Adipose tissue (tissue), 3 donors: ENCODE measurements around the gene MYCBP2. TPM values are rescaled to one million over a fixed set of nuclear protein-coding genes. Genes with fewer than 3 reads are reported as not detected.

Experiments used
- H3K27ac ChIP-seq: one replicate; pipeline ENCODE4 v1.5.1; 2013; ENCODE audit warnings: low read depth, low read length
- WGBS, 3 donors: extraction: QIAGEN DNeasy Blood & Tissue Kit; methylation state at CpG; one replicate each; pipeline ENCODE4 v1.1.7; 2013; 5-methylcytosine and 5-hydroxymethylcytosine counted together
- polyA plus RNA-seq, 3 donors: library from polyadenylated mRNA; stranded (reverse); fragments of 200-250 nt; gene quantifications; one replicate each; pipeline ENCODE4 v1.2.3, GENCODE V29; 2013
- donor health status: healthy with polysubstance abuse.
- donor health status: Bipolar disorder and iron deficiency.
- donor health status: healthy.

Gene MYCBP2
- polyA plus RNA-seq, 3 donors = 23.4 to 130 (median 56.5) TPM

DNA sequence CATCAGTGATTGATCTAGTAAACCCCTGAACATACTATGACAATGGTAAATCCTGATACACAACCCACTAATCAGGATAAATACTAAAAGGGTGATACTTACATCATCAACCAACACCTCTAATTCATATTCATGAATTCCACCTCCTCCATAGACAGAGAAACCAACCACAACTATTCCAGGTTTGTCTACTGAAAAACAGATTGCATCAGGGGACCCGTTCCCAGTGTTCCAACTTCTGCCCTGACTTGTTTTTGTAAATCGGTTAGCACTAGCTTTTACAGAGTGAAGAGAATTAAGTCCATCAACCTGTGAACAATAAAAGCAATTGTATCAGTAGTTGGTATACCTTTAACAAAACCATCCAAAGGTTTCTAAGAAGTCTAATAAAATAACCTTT is 149.2 kb downstream of the MYCBP2 start:
- no peak overlapping the region for H3K27ac ChIP-seq
- 95 to 99% (median 95%) methylated on average over 2 of the region's 2 CpGs for WGBS, 3 donors

DNA sequence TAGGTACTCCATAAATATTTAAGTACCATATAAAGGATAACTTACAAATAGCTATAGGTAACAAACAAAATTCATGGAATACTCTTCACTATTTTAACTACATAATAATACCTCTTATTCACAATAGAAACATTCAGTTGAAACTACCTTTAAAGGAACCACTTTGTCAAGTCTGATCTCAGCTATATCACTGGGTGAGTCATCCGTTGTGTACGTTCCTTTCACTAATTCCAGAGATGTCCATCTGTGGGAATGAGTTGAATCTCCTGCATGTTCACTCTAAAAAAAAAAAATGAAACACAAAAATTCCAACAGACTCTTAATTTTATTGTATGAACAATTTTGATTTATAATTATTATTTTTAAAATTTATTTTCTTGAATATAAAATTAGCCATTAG is 150.5 kb downstream of the MYCBP2 start:
- no peak overlapping the region for H3K27ac ChIP-seq
- 85 to 96% (median 88%) methylated on average over 2 of the region's 2 CpGs for WGBS, 3 donors

DNA sequence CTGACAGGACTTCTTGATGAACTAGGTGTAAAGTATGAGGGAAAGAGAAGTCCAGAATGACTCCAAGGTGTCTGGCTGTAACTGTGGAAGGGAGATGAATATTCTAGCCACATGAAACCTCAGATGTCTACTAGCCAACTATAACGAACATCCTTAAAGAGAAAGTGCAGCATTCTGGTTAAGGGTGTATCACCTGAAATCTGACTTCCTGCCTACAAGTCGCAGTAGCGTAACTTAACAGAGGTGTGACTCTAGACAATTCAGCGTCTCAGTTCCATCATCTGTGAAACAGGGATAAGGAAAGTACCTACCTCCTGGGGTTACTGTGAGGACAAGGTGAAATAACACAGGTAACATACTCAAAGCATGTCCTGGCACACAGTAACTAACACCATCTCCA is 154.2 kb downstream of the MYCBP2 start:
- H3K27ac ChIP-seq = no peak overlapping the region
- 90 to 96% (median 94%) methylated on average over 4 of the region's 4 CpGs for WGBS, 3 donors

DNA sequence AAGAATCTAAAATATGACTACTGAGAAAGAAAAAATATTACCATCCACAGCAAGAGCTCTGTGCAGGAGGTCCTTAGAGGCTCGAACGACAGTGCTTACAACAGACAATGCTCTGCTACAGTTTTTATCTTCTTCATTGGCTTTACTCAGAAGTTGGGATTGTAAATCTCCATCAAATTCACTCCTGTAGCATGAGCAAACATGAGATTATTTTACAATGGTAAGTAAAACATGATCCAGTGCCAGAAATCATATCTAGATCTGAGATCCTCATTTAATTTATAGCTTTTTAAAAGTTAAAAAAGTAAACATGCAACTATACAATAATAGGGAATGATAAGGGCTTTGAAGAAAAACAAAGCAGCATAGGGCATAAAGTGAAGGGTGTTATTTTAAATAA is 155.4 kb downstream of the MYCBP2 start:
- no peak overlapping the region for H3K27ac ChIP-seq
- 97 to 99% (median 98%) methylated on average over 2 of the region's 2 CpGs for WGBS, 3 donors

DNA sequence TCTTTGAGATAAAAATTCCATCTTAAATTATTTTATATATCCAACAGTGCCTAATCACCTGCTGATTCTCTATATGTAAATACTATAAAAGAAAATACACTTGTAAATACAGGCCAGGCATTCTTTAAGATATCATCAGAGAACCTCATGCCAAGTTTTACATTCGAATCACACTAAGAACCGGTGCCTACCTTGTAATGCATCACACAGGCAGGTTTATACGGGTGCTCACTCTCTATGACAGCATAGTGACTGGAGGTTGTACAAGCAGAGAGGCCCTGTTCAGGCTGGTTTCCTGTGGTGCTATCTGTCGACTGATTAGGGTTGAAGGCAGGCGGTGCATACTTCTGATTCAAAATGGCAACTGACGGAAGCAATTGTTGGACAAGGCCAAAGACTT is 158.7 kb downstream of the MYCBP2 start:
- 91 to 94% (median 94%) methylated on average over 6 of the region's 6 CpGs for WGBS, 3 donors
- H3K27ac ChIP-seq = no peak overlapping the region

DNA sequence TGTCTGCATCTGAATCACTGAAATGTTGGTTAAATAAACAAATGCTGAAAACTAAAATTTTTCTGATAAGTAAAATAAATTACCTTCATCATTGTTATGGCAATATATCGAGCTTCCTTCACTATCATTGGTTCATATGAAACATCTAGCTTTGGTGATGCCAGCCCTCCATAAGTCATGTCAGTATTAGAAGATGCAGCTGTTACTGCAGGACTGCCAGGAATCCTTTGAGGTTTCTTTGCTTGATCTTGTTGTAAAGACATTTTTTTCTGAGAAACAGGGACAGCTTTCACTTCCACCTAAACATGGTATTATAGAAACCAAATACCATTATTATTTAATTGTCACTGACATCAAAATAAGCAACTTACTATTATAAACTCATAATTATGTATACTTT is 176.2 kb downstream of the MYCBP2 start:
- no peak overlapping the region for H3K27ac ChIP-seq
- 74 to 97% (median 93%) methylated on average over 1 of the region's 1 CpG for WGBS, 3 donors

DNA sequence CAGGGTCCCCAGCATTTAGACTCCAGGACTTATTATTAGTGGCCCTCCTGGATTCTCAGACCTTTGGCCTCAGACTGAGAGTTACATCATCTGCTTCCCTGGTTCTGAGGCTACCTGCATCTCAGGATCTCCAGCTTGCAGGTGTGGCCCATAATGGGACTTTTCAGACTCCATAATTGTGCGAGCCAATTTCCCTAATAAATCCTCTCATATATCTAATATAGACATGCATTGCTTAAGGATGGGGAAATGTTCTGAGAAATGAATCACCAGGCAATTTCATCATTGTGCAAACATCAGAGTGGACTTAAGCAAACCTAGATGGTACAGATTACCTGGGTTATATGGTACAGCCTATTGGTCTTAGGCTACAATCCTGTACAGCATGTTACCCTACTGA is 183.5 kb downstream of the MYCBP2 start:
- WGBS, 3 donors = 79 to 96% (median 89%) methylated on average over 1 of the region's 1 CpG
- H3K27ac ChIP-seq = no peak overlapping the region

DNA sequence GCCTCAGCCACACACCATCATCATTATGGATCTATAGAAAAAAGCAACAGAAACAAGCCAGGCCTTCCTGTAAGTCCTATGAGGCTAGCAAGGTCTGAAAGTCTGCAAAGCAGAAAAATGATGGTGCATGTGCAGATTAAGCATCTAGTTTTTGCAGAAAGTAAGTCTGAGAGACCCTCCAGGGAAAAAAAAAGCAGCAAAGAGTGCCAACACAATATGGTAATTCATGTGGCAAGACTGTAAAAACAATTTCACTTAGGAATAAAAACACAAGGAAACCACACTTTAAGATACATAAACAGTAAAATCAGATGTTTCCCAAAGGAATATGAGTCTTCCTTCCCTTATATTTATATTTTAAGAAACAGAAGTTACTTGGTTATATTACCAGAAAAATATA is 187.6 kb downstream of the MYCBP2 start:
- no peak overlapping the region for H3K27ac ChIP-seq

DNA sequence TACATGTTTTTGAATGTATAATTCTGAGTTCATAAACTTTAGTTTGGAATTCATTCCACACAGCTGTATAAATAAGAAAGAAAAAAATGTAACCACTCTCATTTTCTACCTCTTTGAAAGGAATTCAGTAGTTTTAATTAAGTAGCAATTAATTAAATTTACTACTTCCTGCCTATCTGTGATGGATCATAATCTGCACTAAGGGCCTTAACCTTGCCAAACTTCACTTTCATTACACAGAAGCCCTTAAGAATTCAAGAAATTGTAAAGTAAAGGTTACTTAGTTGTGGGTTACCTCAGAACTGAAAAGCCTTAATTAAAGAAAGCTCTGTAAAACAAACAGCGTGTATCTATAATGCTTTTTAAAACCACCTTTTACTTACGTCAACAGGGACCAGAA is 188.1 kb downstream of the MYCBP2 start:
- 93 to 97% (median 93%) methylated on average over 2 of the region's 2 CpGs for WGBS, 3 donors

DNA sequence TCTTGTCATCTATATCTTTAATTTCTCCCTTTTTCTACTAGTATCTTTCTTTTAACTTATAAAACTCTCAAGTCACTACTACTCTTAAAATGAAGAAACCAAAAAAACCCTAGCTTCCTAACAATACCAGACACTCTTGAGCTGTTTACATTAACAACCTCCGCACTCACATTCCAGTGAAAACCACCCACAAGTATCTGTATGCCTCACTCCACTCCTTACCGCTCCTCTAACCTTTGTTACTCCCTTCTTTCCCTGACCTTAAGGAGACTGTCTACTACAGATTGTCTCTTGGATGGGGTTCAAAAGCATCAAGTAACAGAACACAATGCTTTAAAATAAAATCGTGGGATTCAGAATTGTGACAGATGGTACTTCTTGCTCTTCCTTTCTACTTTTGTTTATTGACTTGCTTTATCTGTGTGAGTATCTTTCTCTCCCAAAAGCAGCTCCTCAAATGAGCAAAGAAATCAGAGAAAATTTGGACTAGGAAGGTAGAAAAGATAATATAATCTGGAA is 189.9 kb downstream of the MYCBP2 start:
- 71 to 81% (median 78%) methylated on average over 3 of the region's 3 CpGs for WGBS, 3 donors
- no peak overlapping the region for H3K27ac ChIP-seq

More for the DNA sequence above, 188.1 kb downstream of the MYCBP2 start:
- no peak overlapping the region for H3K27ac ChIP-seq

DNA sequence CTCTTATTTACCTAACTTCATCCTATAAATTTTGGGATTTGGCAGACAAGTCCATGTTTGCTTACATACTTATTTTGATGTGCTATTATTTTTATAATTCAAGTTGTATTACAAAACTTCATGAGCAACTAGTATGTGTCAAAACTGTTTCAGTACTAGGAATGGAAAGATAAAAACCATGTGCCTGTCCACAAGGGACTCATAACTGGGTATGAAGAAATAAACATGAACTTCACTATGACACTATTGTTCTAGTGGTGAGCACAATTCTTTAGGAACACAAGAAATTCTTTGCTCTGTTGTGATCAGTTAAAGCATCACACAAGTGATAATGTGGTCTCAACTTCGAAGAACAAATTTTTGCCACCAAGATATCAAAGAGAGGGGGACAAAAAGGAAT is 202.5 kb downstream of the MYCBP2 start:
- H3K27ac ChIP-seq = no peak overlapping the region
- WGBS, 3 donors = 97 to 99% (median 98%) methylated on average over 1 of the region's 1 CpG

DNA sequence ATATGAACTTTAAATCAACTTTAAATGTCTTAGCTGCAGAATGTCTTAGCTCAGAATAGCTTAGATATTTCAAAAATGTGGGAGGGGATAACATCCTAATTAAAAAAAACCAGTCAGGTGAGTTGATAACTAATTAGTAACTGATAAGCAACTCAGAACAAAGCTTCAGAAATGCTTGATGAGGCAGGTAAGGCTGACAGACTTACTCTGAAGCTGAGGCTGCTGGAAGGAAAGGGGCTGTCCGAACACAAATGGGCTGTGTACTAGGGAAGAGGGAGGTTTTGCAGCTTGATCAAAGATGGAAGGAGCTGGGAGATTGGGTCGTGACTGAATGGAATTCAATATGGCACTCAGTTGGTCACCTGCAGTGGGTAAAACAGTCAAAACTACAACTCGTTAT is 208.8 kb downstream of the MYCBP2 start:
- WGBS, 3 donors = 90 to 98% (median 96%) methylated on average over 3 of the region's 3 CpGs

DNA sequence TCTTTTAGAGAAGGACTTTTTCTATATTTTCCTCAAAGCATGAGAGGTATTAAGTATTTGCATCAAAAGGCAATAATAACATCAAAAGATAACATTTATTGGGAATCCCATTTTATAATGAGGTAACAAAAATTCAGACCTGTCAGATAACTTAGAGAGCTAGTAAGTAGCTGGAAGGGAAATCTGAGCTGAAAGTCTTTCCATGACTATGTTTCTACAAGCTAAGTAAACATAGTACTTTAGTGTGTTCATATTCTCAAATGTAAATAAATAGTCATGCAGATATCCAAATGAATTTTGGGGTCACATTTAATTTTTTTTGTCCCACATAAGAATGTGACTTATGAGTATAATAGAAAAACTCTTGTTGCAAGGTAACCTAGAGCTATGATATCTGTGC is 212.6 kb downstream of the MYCBP2 start:
- no peak overlapping the region for H3K27ac ChIP-seq

More for the DNA sequence above, 208.8 kb downstream of the MYCBP2 start:
- no peak overlapping the region for H3K27ac ChIP-seq

DNA sequence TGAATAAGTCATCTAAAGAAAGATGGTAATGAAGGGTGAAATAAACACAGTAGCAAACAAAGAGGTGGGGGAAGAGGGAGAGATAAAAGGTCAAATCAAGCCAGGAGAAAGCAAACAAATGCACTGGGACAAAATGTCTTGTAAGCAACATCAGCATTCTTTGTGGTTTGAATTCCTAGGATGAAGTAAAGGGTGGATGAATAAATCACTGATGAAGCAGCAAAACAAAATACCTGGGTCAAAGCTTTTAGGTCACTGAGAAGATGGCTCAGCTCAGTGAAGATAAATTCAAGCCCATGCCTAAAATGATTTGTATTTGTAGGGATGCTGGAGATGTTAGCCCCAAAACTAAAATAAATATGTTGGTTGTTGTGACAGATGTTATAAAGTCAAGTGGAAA is 213.4 kb downstream of the MYCBP2 start:
- H3K27ac ChIP-seq = no peak overlapping the region

DNA sequence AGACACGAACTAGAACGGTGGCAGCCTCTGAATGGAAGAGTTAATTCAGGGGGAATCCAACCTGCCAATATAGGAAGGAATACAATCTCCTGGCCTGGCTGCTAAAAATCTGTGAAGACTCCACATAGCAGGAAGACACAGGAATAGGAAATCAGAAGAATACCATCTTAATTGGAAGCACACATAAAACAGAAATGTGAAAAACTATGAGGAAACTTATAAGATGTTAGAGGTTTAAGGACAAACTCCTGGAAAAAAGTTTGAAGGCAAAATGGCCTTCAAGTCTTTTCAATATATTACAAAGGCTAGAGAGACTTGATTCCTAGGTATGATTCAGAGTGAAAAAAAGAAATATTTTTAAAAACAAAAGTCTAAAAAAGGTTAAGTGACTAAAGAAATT is 221.8 kb downstream of the MYCBP2 start:
- 92 to 95% (median 95%) methylated on average over 2 of the region's 2 CpGs for WGBS, 3 donors

DNA sequence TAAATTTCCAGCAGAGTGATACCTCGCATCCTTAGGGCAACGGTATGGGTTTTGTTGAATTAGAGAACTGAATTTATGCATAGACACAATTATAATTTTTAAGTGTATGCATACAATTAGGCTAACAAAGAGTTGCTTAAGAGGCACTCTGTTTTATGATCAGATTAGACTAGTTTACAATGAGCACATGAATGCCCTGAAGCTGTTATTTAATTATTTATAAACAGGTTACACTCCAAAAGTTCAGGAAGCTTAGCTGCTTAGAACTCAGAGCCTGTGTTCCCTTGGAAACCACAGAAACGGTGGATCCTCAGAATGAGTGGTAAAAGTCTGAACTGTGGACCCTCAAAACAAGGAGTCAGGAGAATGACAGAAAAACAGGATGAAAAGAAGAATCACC is 227.5 kb downstream of the MYCBP2 start:
- H3K27ac ChIP-seq = no peak overlapping the region
- 92 to 94% (median 92%) methylated on average over 3 of the region's 3 CpGs for WGBS, 3 donors

More for the DNA sequence above, 221.8 kb downstream of the MYCBP2 start:
- no peak overlapping the region for H3K27ac ChIP-seq

DNA sequence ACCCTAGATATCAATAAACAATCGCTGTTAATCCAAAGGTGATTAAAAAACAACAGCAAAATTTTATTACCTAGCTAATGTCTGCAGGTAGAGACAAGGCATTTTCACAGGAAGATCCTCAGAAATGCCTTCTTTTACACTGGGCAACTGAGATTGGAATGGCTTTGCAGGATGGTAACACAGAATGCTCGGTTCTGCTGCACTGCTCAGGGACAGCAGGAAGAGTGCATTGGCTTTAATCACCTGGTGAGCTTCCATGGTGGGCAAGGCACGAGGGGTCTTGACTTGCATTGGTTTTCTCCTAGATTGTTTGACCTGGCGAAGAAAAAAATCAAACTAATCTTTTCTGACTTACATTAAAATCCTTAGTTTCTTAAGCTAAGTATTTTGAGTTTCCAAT is 231.6 kb downstream of the MYCBP2 start:
- 96 to 97% (median 97%) methylated on average over 4 of the region's 4 CpGs for WGBS, 3 donors
- H3K27ac ChIP-seq = no peak overlapping the region

DNA sequence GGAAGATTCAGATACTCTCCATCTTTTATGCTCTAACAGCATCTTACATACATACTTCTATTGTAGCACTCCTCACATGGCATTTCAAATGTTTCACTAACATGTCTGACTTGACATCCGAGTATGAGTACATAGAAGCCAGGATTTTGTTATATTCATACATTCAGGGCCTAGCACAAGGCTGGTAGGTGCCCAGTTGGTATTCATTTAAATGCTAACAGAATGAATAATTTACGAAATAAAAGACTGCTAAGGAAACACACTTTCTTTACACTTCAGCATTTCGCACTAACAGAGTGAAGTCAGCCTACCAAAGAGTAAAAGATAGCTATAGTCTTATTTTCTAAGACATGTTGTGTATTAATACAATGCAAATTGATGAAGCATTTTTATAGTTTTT is 232.1 kb downstream of the MYCBP2 start:
- no peak overlapping the region for H3K27ac ChIP-seq
- WGBS, 3 donors = 95 to 98% (median 97%) methylated on average over 3 of the region's 3 CpGs

DNA sequence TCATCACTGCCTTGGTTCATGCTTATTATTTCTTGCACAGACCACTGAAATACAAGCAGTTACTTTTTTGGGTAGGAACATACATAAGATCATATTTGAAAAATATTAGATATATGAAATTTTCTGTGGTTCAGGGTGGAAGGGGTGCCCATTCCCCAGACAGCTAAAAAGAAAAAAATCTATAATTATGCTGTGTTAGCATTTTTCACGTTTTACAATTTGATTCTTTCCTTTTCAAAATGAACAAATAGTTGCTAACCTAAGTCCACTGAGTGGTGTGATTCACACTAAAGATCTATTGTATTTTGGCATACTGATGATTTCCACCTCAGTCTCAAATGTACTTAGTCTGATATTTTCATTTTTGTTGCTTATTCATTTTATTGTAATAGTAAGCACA is 233.2 kb downstream of the MYCBP2 start:
- 54 to 70% (median 59%) methylated on average over 1 of the region's 1 CpG for WGBS, 3 donors
- H3K27ac ChIP-seq = no peak overlapping the region

DNA sequence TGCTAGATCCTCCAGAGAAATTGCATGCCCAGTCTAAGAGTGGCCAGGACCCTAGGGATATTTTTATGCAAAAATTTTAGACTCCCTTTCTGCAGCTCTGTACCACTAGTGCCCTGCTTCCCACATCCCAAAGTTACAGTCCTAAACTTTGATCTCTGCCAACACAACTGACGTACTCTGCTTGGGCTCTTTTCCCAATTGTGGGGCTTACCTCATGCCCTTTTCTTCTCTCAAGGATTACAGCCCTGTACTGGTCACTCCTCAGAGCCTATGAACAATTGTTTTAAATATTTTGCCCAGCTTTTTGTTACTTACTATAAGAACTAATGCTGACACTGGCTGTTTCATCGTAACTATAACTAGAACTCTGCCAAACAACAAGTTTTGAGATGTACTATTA is 242.1 kb downstream of the MYCBP2 start:
- 93 to 99% (median 96%) methylated on average over 2 of the region's 2 CpGs for WGBS, 3 donors
- H3K27ac ChIP-seq = no peak overlapping the region

DNA sequence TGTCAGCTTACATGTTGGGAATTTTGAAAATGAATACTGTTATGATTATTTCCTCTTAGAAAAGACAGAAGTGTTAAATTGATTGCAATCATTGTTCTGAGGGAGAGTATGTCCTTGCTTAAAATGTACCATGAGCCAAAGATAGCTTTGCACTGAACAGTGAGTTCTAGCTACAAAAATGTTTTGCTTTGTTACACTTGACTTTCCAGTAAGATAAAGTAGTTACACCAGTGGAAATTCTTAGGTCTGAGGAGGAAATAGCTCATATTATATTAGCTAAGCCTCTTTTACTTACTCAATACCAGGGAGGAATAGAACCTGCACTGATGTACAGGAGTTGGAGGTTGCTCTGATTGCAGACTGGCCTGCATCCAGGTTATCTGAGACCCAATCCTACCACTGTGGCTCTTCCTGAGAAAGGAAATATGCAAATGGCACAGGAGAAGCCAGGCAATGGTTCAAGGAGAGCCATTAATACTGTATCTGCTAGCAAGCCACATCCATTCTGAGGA is 246.9 kb downstream of the MYCBP2 start:
- H3K27ac ChIP-seq = no peak overlapping the region
